Fibroblast of pulmonary artery (primary cell): ENCODE data around the gene KRTAP19-5.
"Not testable (repeated sequence)": the region's sequence is repeated elsewhere in the genome, so short reads cannot be mapped to it uniquely, and the experiment has no call there.

Source experiments
- DNase-seq: peaks from one replicate; pipeline ENCODE4 v3.0.0-alpha.2; 2010; ENCODE audit warnings: low read depth
- H3K4me3 ChIP-seq: replicated peaks from 2 replicates; pipeline ENCODE4 v1.5.1; 2011; ENCODE audit warnings: low read depth, mild to moderate bottlenecking, control low read depth, low read length, moderate library complexity
- TF ChIP-seq, protein P1 (sequence below): IDR thresholded peaks from 2 replicates; pipeline ENCODE4 v1.5.1; 2011; ENCODE audit warnings: mild to moderate bottlenecking, control low read depth, low read length, inconsistent platforms; ENCODE audit errors: missing control alignments

KRTAP19-5 gene

DNA sequence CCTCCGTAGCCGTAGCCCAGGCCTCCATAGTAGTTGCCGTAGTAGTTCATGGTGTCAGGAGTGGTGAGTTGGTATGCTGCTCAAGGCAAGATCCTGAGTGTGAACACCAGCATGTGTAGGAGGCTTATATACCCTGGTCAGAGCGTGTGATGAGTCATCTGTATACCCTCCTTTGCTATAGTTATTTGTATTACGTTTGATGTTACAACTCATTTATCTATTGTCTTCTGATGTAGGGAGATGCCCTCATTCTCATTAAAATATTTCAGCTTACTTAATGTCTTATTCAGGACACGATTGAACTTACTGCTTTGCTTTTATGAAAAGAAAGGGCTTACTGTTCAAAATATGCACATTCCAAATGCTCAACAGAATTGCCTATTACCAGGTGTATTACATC, at the start of gene KRTAP19-5:
KRTAP19-5 (minus strand) TSS at position 101 of the 400 bp plus-strand sequence; CDS start at position 50, 51 bp downstream.
- TF ChIP-seq, protein P1, sequence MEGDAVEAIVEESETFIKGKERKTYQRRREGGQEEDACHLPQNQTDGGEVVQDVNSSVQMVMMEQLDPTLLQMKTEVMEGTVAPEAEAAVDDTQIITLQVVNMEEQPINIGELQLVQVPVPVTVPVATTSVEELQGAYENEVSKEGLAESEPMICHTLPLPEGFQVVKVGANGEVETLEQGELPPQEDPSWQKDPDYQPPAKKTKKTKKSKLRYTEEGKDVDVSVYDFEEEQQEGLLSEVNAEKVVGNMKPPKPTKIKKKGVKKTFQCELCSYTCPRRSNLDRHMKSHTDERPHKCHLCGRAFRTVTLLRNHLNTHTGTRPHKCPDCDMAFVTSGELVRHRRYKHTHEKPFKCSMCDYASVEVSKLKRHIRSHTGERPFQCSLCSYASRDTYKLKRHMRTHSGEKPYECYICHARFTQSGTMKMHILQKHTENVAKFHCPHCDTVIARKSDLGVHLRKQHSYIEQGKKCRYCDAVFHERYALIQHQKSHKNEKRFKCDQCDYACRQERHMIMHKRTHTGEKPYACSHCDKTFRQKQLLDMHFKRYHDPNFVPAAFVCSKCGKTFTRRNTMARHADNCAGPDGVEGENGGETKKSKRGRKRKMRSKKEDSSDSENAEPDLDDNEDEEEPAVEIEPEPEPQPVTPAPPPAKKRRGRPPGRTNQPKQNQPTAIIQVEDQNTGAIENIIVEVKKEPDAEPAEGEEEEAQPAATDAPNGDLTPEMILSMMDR, result no peak
- DNase-seq, result no peak
- no peak within 1 kb of the TSS for H3K4me3 ChIP-seq

GRCh38 chr21:30541764-30542163, 39.8 kb upstream of the KRTAP19-5 start, which contains the start of gene KRTAP19-6:
KRTAP19-6 (minus strand) TSS chr21:30541864; CDS start chr21:30541833, 31 bp downstream.
- DNase-seq, result no peak
- TF ChIP-seq, protein P1, result no peak
- no peak within 1 kb of the TSS for H3K4me3 ChIP-seq

DNA sequence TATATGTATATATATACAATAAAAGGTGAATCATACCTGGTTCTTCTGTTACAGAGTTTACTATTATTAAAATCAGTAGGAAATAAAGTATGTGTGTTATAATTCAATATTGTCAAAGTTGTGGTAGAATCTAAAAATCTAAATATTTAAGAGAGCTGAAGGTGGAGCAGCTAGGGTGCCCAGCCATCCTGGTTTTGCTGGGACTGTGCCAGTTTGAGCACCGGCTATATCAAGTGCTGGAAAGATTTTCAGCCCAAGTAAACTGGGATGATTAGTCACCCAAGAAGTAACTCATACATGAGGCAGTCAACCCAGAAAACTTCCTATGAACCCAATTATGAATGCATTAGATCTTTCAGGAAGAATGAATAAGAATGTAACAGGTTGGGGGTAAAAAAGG, 16.9 kb upstream of the KRTAP19-5 start:
- H3K4me3 ChIP-seq, result no peak overlapping the region
- no peak for DNase-seq

GRCh38 chr21:30515681-30516080, 13.7 kb upstream of the KRTAP19-5 start:
- TF ChIP-seq, protein P1, result no peak
- no peak for DNase-seq
- no peak overlapping the region for H3K4me3 ChIP-seq

More for the DNA sequence above, 16.9 kb upstream of the KRTAP19-5 start:
- TF ChIP-seq, protein P1, result no peak

GRCh38 chr21:30505621-30506205, 3.8 kb upstream of the KRTAP19-5 start:
- H3K4me3 ChIP-seq, result not testable (repeated sequence)

GRCh38 chr21:30497065-30497464, 4.9 kb downstream of the KRTAP19-5 start, which contains the start of gene KRTAP19-4:
KRTAP19-4 (minus strand) TSS chr21:30497165; CDS start chr21:30497110, 55 bp downstream.
- no peak within 1 kb of the TSS for H3K4me3 ChIP-seq
- no peak for DNase-seq
- TF ChIP-seq, protein P1, result no peak

More at GRCh38 chr21:30505621-30506205, 3.8 kb upstream of the KRTAP19-5 start:
- DNase-seq, result not testable (repeated sequence)

DNA sequence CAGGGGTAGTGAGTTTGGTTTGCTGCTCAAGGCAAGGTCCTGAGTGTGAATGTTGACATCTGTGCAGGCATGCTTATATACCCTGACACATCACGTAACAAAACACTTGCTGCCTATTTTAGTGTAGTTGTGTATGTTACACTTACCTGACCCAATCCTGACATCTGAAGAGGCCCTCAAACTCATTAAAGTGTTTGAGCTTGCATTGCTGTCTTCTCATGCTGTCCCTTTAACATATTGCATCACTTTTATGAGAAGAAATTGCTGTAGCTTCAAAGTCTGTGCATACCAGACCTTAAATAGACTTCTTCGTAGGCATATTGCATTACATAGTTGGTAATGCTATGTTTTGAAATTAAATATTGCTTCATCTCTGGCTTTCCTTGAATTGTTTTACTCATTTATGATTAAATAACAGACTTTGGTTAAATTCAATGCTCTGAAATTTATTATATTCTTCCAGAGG, 9.9 kb downstream of the KRTAP19-5 start, which contains the start of gene KRTAP19-3:
KRTAP19-3 (minus strand) TSS at position 51 of the 466 bp plus-strand sequence. CDS start 56 bp downstream, outside the sequence.
- TF ChIP-seq, protein P1, result no peak
- DNase-seq, result no peak
- H3K4me3 ChIP-seq, result no peak within 1 kb of the TSS
